IgD-negative memory B cell (primary cell): ENCODE measurements around the gene TCF12. TPM values are rescaled to one million over a fixed set of nuclear protein-coding genes. Genes with fewer than 3 reads are reported as not detected.
"Not testable (repeated sequence)": the region's sequence is repeated elsewhere in the genome, so short reads cannot be mapped to it uniquely, and the experiment has no call there.

ENCODE experiments used
- H3K27ac Mint-ChIP-seq, 3 donors: one replicate each; pipeline ENCODE4 v1.8.0; 2020 to 2022; ENCODE audit warnings: mild to moderate bottlenecking in 3 of 3, mixed read lengths in 3 of 3, moderate library complexity in 1 of 3
- H3K27me3 Mint-ChIP-seq: one replicate; pipeline ENCODE4 v1.8.0; 2021; ENCODE audit warnings: mixed read lengths
- H3K36me3 Mint-ChIP-seq: one replicate; pipeline ENCODE4 v1.8.0; 2020; ENCODE audit warnings: mild to moderate bottlenecking, mixed read lengths
- H3K4me1 Mint-ChIP-seq, 3 donors: one replicate each; pipeline ENCODE4 v1.8.0; 2020 to 2022; ENCODE audit warnings: mixed read lengths in 3 of 3, mild to moderate bottlenecking in 1 of 3
- H3K4me3 Mint-ChIP-seq, 4 donors: one replicate each; pipeline ENCODE4 v1.8.0; 2020 to 2022; ENCODE audit warnings: mild to moderate bottlenecking in 4 of 4, mixed read lengths in 4 of 4, moderate library complexity in 3 of 4
- H3K9me3 Mint-ChIP-seq, 3 donors: one replicate each; pipeline ENCODE4 v1.8.0; 2020 to 2021; ENCODE audit warnings: mixed read lengths in 3 of 3, mild to moderate bottlenecking in 1 of 3
- polyA plus RNA-seq: library from polyadenylated mRNA; unstranded; fragments of 300-500 nt; fragmentation: Illumina TruSeq; gene quantifications from one replicate; pipeline ENCODE4 v1.2.3, GENCODE V29; 2021

TCF12 gene
- polyA plus RNA-seq, 1 donor from 2014 or later, result 58.0 TPM

- Mint-ChIP-seq H3K4me3 (no peak overlapping the region), H3K9me3 (peaks cover 0 to 1% (median 0%) of the 10 kb centered on the region in 3 donors), H3K27ac (no peak overlapping the region), H3K27me3 (no peaks in the 10 kb centered on the region), H3K4me1 (peaks cover 10 to 20% (median 11%) of the 10 kb centered on the region in 3 donors), H3K36me3 (no peaks in the 10 kb centered on the region)
Observed at GRCh38 chr15:57094321-57095257, 176.1 kb downstream of the TCF12 start.

- peaks cover 18 to 19% (median 18%) of the 10 kb centered on the region in 3 donors for H3K4me1 Mint-ChIP-seq
- H3K4me3 Mint-ChIP-seq, result no peak overlapping the region
- H3K27ac Mint-ChIP-seq, result no peak overlapping the region
- H3K9me3 Mint-ChIP-seq, result peaks cover 0 to 1% (median 0%) of the 10 kb centered on the region in 3 donors
- H3K27me3 Mint-ChIP-seq, result no peaks in the 10 kb centered on the region
- no peaks in the 10 kb centered on the region for H3K36me3 Mint-ChIP-seq
Observed at GRCh38 chr15:57095896-57096295, 177.5 kb downstream of the TCF12 start.

- peaks cover 3% of the 10 kb centered on the region for H3K36me3 Mint-ChIP-seq
- H3K27me3 Mint-ChIP-seq, result no peaks in the 10 kb centered on the region
- peaks cover 0 to 1% (median 0%) of the 10 kb centered on the region in 3 donors for H3K9me3 Mint-ChIP-seq
- H3K4me1 Mint-ChIP-seq, result peaks cover 14 to 23% (median 20%) of the 10 kb centered on the region in 3 donors
- H3K4me3 Mint-ChIP-seq, result peak overlapping the region in 1 of 4 donors; percentile 10
- H3K27ac Mint-ChIP-seq, result peak overlapping the region in 1 of 3 donors; percentile 13
Observed at GRCh38 chr15:57097246-57097645, 178.8 kb downstream of the TCF12 start.

GRCh38 chr15:57097919-57098543 lies 179.6 kb downstream of the TCF12 start:
- peaks cover 14 to 26% (median 24%) of the 10 kb centered on the region in 3 donors for H3K4me1 Mint-ChIP-seq
- not testable (repeated sequence) for H3K9me3 Mint-ChIP-seq, H3K36me3 Mint-ChIP-seq, H3K27me3 Mint-ChIP-seq
- H3K27ac Mint-ChIP-seq, result peak overlapping the region in 2 of 3 donors; percentile 13 to 42
- peak overlapping the region in 1 of 4 donors; percentile 81 for H3K4me3 Mint-ChIP-seq

- H3K27me3 Mint-ChIP-seq, result no peaks in the 10 kb centered on the region
- no peak overlapping the region for H3K27ac Mint-ChIP-seq
- peaks cover 0 to 1% (median 0%) of the 10 kb centered on the region in 3 donors for H3K9me3 Mint-ChIP-seq
- no peak overlapping the region for H3K4me3 Mint-ChIP-seq
- peaks cover 5% of the 10 kb centered on the region for H3K36me3 Mint-ChIP-seq
- H3K4me1 Mint-ChIP-seq, result peaks cover 14 to 26% (median 24%) of the 10 kb centered on the region in 3 donors
Observed at GRCh38 chr15:57098896-57099295, 180.5 kb downstream of the TCF12 start.

- peak overlapping the region; percentile 1 to 85 (median 74) for H3K27ac Mint-ChIP-seq
- peaks cover 8% of the 10 kb centered on the region for H3K36me3 Mint-ChIP-seq
- no peaks in the 10 kb centered on the region for H3K27me3 Mint-ChIP-seq
- H3K4me3 Mint-ChIP-seq, result peak overlapping the region in 2 of 4 donors; percentile 79 to 84
- H3K9me3 Mint-ChIP-seq, result peaks cover 0 to 1% (median 0%) of the 10 kb centered on the region in 3 donors
- H3K4me1 Mint-ChIP-seq, result peaks cover 14 to 26% (median 24%) of the 10 kb centered on the region in 3 donors
Observed at GRCh38 chr15:57100136-57100539, 181.7 kb downstream of the TCF12 start.

GRCh38 chr15:57102858-57103257 lies 184.4 kb downstream of the TCF12 start:
- Mint-ChIP-seq H3K27me3 (no peaks in the 10 kb centered on the region), H3K9me3 (peaks cover 0 to 3% (median 0%) of the 10 kb centered on the region in 3 donors), H3K4me3 (peak overlapping the region in 1 of 4 donors; percentile 57), H3K27ac (peak overlapping the region in 1 of 3 donors; percentile 43), H3K36me3 (peaks cover 14% of the 10 kb centered on the region), H3K4me1 (peaks cover 21 to 23% (median 22%) of the 10 kb centered on the region in 3 donors)

GRCh38 chr15:57108296-57108695 lies 189.9 kb downstream of the TCF12 start:
- H3K27me3 Mint-ChIP-seq, result no peaks in the 10 kb centered on the region
- peaks cover 0 to 2% (median 0%) of the 10 kb centered on the region in 3 donors for H3K9me3 Mint-ChIP-seq
- H3K4me3 Mint-ChIP-seq, result peak overlapping the region in 1 of 4 donors; percentile 7
- H3K4me1 Mint-ChIP-seq, result peaks cover 13 to 32% (median 19%) of the 10 kb centered on the region in 3 donors
- H3K36me3 Mint-ChIP-seq, result peaks cover 17% of the 10 kb centered on the region
- H3K27ac Mint-ChIP-seq, result peak overlapping the region in 1 of 3 donors; percentile 31

- Mint-ChIP-seq H3K4me3 (no peak overlapping the region), H3K9me3 (peaks cover 0 to 2% (median 0%) of the 10 kb centered on the region in 3 donors)
Observed at GRCh38 chr15:57109005-57109404, 190.6 kb downstream of the TCF12 start.

GRCh38 chr15:57111002-57111401 lies 192.6 kb downstream of the TCF12 start:
- peak overlapping the region in 1 of 3 donors; percentile 14 for H3K27ac Mint-ChIP-seq
- H3K27me3 Mint-ChIP-seq, result no peaks in the 10 kb centered on the region
- H3K4me3 Mint-ChIP-seq, result peak overlapping the region in 1 of 4 donors; percentile 44
- peaks cover 14% of the 10 kb centered on the region for H3K36me3 Mint-ChIP-seq
- H3K4me1 Mint-ChIP-seq, result peaks cover 13 to 38% (median 23%) of the 10 kb centered on the region in 3 donors
- H3K9me3 Mint-ChIP-seq, result peaks cover 0 to 1% (median 0%) of the 10 kb centered on the region in 3 donors

More at GRCh38 chr15:57109005-57109404, 190.6 kb downstream of the TCF12 start:
- H3K27ac Mint-ChIP-seq, result no peak overlapping the region
- peaks cover 13 to 33% (median 21%) of the 10 kb centered on the region in 3 donors for H3K4me1 Mint-ChIP-seq
- peaks cover 17% of the 10 kb centered on the region for H3K36me3 Mint-ChIP-seq
- H3K27me3 Mint-ChIP-seq, result no peaks in the 10 kb centered on the region

- H3K36me3 Mint-ChIP-seq, result peaks cover 10% of the 10 kb centered on the region
- H3K27me3 Mint-ChIP-seq, result no peaks in the 10 kb centered on the region
- no peak overlapping the region for H3K4me3 Mint-ChIP-seq
- peaks cover 13 to 36% (median 23%) of the 10 kb centered on the region in 3 donors for H3K4me1 Mint-ChIP-seq
- no peak overlapping the region for H3K27ac Mint-ChIP-seq
- H3K9me3 Mint-ChIP-seq, result no peaks in the 10 kb centered on the region
Observed at GRCh38 chr15:57112178-57112577, 193.7 kb downstream of the TCF12 start.

- no peak overlapping the region for H3K27ac Mint-ChIP-seq
- no peaks in the 10 kb centered on the region for H3K27me3 Mint-ChIP-seq
- H3K36me3 Mint-ChIP-seq, result peaks cover 2% of the 10 kb centered on the region
- no peak overlapping the region for H3K4me3 Mint-ChIP-seq
- H3K9me3 Mint-ChIP-seq, result no peaks in the 10 kb centered on the region
- H3K4me1 Mint-ChIP-seq, result peaks cover 10 to 27% (median 12%) of the 10 kb centered on the region in 3 donors
Observed at GRCh38 chr15:57114070-57114469, 195.6 kb downstream of the TCF12 start.

GRCh38 chr15:57118013-57118799 lies 199.8 kb downstream of the TCF12 start:
- Mint-ChIP-seq H3K36me3 (peaks cover 5% of the 10 kb centered on the region), H3K4me3 (no peak overlapping the region), H3K9me3 (no peaks in the 10 kb centered on the region), H3K4me1 (peaks cover 10 to 28% (median 18%) of the 10 kb centered on the region in 3 donors), H3K27ac (peak overlapping the region in 1 of 3 donors; percentile 65), H3K27me3 (no peaks in the 10 kb centered on the region)
